NCI-H226 (cell line): ENCODE data around the gene CBX4.

Experiments used
- DNase-seq: peaks from one replicate; pipeline ENCODE4 v3.0.0-alpha.2; 2015

Gene CBX4

DNA sequence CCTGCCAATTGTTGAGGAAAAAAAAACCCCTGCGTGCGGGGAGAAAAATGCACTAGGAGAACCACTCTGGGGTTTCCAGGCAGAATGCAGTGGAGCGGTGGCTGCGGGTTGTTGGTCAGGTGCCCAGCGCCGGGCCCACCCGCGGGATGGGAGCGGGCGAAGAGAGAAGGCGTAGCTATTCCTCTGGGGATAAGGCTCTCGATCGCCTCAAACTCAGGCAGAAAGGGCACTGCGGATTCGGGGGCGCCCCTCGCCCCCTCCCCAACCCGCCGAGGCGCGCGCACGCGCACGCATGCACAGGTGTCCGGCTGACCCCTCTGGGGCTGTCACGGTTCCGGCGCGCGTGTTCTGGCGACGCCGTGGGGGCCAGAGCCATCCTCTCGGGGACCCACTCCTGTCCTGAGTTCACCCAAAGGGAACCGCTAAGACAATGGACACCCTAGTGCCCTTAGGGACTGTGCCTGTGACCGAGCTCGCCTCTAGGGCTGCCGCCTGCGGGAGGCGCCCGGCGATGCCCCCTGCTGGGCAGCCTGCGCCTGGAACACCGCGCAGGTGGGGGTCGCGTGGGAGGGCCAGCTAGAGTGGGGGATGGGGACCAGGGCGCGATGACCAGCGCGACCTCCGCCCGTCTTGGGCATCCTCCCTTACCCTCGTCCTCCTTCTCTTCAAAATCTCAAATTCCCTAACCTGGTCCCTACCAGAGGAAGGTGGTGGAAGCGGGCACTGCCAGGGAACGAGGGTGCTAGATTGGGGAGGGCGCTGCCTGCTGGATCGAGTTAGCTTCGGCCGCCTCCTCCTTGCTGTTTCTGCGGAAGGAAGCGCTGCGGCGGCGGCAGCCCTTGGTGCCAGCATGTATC lies 28.0 kb downstream of the CBX4 start:
- no peak for DNase-seq

DNA sequence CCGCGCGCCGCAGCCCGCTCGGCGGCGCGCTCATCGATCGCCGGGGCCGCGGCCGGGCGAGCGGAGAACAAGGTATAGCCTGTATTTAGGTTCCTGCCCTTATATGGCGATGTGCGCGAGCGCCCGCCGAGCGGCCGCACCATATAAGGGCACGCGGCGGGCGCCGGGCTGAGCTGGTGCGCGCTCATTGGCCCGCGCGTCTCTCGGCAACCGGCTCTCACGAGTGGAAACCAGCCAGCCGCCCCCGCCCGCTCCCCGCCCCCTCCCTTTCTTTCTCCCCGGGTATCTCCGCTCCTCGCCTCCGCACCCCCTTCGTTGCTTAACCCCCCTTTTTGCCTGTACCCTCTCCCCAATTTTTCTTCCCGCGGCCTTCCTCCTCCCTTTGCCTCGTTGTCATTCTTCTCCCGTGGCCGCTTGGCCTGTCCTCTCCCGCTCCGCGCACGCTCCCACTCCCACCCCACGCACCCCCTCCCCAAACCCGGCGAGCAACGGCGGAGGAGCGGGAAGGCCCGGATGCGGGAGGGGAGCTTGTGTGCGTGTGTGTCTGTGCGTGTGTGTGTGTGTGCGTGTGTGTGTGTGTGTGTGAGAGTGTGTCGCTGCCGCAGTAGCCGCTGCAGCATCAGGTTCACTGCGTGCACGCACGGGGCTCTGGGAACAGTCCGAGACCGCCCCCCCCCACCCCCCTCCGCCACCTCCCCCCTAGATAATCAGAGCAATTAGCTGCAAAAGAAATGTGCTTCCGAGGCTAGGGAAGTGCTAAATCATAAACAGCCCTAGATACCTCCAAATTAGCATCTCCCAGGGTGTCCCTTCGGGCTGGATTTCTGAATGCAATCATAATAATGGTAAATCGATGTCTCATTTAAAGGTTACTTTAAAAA lies 28.9 kb downstream of the CBX4 start:
- DNase-seq = peak; percentile 57

GRCh38 chr17:79809530-79810129 lies 29.6 kb downstream of the CBX4 start:
- no peak for DNase-seq

DNA sequence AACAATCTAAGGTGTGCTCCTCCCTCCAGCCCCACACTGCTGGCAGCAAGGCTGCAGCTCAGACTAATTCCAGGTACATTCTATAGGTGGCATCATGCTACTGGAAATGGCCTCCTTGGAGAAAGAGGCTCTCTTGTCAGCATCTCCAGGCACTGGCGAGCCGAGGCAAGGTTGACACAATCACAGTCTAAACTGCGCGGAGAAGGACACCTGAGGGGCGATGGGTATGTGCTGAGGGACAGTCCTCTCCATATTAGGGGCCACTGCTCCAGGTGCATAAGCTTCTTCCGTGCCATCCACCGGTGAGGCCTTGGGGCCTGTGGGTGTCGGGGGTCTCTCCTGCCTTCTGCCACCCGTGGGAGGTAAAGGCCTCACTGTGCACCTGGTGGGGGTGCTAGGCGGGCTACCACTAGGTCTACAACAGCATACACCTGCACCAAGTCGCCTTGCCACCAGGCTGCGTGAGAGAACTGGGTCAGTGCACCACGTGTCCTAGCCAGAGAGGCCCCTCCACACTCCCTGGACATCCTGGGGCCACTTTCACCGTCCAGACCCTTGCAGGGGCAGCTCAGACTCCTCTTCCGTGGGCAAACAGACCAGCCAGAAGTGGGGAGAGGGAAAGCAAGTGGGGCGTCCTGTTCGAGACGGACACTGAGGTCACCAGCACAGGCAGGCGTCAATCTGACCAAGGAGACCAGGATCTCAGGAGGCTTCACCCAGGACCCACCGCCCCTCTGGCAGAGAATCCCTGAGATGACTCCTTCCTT lies 30.3 kb downstream of the CBX4 start:
- no peak for DNase-seq

GRCh38 chr17:79806863-79807720 lies 32.1 kb downstream of the CBX4 start:
- no peak for DNase-seq

DNA sequence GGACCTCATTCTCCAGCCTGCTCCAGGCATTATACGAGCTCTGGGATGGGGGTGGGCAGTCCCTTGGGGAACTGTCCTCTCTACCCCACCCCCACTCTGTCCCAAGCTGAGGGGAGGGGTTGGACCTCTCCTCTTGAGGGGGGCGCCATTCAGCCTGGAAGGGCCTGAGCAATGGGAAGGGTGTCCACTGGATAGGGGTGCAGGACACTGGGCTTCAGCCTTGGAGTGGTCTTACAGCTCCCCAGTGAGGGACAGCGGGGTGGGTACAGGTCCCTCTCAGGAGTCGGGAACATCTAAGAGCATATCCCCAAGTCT lies 32.8 kb downstream of the CBX4 start:
- DNase-seq = no peak

- no peak for DNase-seq
Observed at GRCh38 chr17:79804856-79805696, 34.2 kb downstream of the CBX4 start.

DNA sequence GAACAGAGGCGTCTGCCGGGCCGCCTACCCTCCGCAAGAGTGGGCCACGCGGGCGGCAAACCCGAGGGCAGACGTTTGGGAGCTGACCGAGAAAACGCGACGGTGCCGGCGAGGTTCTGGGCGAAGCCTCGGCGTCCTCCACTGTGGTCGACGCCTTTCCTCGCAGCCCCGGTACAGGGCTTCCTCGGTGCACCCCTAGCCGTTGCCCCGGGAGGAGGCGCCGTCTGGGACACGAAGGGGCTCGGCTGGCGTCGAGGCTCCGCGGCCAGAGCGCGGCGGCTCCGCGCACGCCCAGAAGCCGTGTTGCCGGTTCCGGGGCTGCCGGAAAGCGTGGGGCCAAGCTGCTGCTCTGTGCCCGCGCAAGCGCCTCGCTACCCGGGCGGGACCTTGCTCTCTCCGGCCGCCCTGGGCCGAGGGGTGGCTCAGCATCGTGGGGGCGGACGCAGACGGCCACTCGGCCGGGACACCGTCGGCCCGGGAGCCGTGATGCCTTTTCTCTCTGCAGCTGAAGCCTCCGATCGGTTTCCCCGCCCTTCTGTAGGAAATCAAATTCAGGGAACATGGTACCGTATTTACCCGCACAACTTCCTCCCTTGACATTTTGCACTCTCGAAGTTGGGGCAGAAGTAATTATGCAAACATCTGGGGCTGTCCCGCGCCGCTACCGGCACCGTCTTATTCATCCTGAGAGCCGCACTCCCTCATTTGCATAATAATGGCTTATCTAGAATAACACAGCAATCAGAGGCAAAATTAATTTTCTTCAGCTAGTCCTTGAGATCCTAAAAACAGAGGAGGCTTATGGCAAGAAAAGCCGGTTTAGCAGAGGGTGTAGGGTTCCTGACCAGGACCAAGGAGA lies 35.0 kb downstream of the CBX4 start:
- no peak for DNase-seq

DNA sequence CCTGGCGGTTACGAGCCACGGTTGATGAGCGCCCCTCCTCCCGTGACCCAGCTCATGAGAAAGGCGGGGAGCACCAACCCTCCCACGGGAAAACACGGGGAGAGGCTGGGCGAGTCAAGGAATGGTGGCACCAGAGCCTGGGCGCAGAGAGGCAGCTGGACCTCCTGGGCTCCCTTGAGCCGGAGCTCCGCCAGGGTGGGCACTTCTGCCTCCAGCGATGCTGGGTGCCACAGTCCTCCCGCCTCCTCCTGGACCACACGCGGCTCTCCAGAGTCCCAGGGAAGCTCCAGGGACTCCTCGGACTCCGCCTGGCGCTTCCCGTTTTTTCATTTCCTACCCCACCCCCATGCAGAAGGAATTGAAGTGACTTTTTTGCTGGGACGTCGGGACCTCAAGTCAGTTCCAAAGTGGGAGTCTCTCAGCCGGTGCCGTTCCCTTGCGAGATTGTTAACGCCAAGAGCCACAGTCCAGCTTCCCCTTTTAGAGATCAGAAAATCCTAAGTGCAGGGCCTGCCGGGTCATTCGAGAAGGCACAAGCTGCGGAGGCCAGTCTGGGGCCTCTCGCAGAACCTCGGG lies 35.7 kb downstream of the CBX4 start:
- no peak for DNase-seq

DNA sequence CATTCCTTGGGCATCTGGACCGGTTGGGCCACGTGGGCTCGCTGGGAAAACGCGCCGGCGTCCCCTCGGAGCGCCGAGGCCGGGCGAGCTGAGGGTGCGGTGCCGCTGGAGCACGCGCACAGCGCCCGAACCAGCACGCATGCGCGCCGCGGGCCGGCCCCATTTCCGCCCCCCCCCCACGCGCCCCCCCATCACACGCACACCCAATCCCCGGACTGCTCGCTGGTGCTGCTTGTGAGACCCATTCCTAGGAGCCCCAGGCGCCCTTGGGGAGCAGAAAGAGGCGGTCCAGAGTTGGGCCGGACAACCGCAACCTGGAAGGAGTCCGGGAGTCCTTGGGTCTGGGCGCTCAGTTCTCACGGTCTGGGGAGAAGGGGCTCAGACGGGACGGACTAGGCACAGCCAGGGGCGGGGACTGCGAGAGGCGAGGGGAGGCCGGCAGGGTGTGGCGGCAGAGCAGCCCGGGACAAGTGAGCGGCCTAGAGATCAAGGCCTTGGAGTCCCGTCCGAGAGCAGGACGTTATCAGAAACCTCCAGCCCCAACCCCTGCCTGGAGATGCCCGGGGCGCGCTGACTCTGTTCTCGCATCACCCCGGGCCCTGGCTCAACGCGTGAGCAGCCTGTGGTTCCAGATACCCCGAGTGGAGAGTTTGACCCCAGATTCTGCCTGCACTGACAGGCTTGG lies 36.4 kb downstream of the CBX4 start:
- no peak for DNase-seq

GRCh38 chr17:79802039-79802735 lies 37.1 kb downstream of the CBX4 start:
- no peak for DNase-seq

- DNase-seq = no peak
Observed at GRCh38 chr17:79801156-79802038, 37.8 kb downstream of the CBX4 start.

GRCh38 chr17:79800325-79801155 lies 38.7 kb downstream of the CBX4 start:
- DNase-seq = no peak

GRCh38 chr17:79799538-79800324 lies 39.5 kb downstream of the CBX4 start:
- DNase-seq = no peak

GRCh38 chr17:79799174-79799537 lies 40.1 kb downstream of the CBX4 start:
- no peak for DNase-seq
